Body of pancreas (tissue), 4 donors: ENCODE data around the gene GCH1. TPM values are rescaled to one million over a fixed set of nuclear protein-coding genes. Genes with fewer than 3 reads are reported as not detected.

ENCODE experiments used
- ATAC-seq: fragments of 150-250 bp; one replicate; pipeline ENCODE4 v1.9.1; 2016
- DNase-seq, 4 donors: peaks; one replicate each; pipeline ENCODE4 v3.0.0-alpha.2; 2019
- H3K27ac ChIP-seq, 4 donors: fragments of 200-600 bp; sonication (generic); 1 replicate in 3 of 4; 2 replicates in 1 of 4; pipeline versions ENCODE4 v1.5.1 to v1.6.1; 2016 to 2019; ENCODE audit warnings: mild to moderate bottlenecking in 1 of 4, mixed read lengths in 1 of 4, moderate library complexity in 1 of 4
- H3K27me3 ChIP-seq, 2 donors: fragments of 200-600 bp; sonication (generic); one replicate each; pipeline ENCODE4 v1.6.0; 2016; ENCODE audit warnings: mild to moderate bottlenecking in 1 of 2
- H3K36me3 ChIP-seq, 2 donors: fragments of 200-600 bp; sonication (generic); replicated peaks in 1 of 2; 2 replicates each; pipeline ENCODE4 v1.5.1; 2016; ENCODE audit warnings: low read depth in 2 of 2; ENCODE audit not compliant: insufficient read depth in 1 of 2
- H3K4me1 ChIP-seq: fragments of 200-600 bp; sonication (generic); one replicate; pipeline ENCODE4 v1.6.0; 2016
- H3K4me3 ChIP-seq, 2 donors: fragments of 200-600 bp; sonication (generic); 1 replicate in 1 of 2; 2 replicates in 1 of 2; pipeline ENCODE4 v1.5.1; 2016 to 2019
- H3K9me3 ChIP-seq, 3 donors: fragments of 200-600 bp; sonication (generic); 1 replicate in 2 of 3; 2 replicates in 1 of 3; pipeline ENCODE4 v1.5.1; 2016
- CTCF ChIP-seq, 7 experiments: fragments of 450-650 bp in 4 of 7; fragments of 200-600 bp in 3 of 7; sonication (generic) in 3 of 7; IDR thresholded peaks; one replicate each; pipeline ENCODE4 v1.5.1; 2016 to 2019; ENCODE audit warnings: antibody characterized with exemption in 7 of 7
- POLR2A ChIP-seq, 3 donors: fragments of 450-650 bp; IDR thresholded peaks; one replicate each; pipeline ENCODE4 v1.6.1; 2016; ENCODE audit warnings: antibody characterized with exemption in 3 of 3, mild to moderate bottlenecking in 2 of 3
- WGBS, 2 donors: methylation state at CpG; one replicate each; pipeline ENCODE4 v1.1.5; 2017; 5-methylcytosine and 5-hydroxymethylcytosine counted together
- intact Hi-C: fragments of 100-400 bp; cut with DNase I; formaldehyde crosslinking; loops from one replicate; pipeline ENCODE4 v1.15.1; 2023
- total RNA-seq, 2 donors: library from RNA; depleted of rRNA; stranded (reverse); fragments of >200 nt; gene quantifications; one replicate each; pipeline ENCODE4 v1.1.0, GENCODE V29; 2016

Gene GCH1
- total RNA-seq, 2 donors from 2014 or later: 6.0 to 11.9 TPM

GRCh38 chr14:54942913-54943312 lies 40.3 kb upstream of the GCH1 start:
- Histone ChIP-seq H3K4me3 (no peak overlapping the region), H3K36me3 (no peaks in the 10 kb centered on the region), H3K4me1 (no peaks in the 10 kb centered on the region), H3K27ac (no peak overlapping the region), H3K27me3 (no peaks in the 10 kb centered on the region), H3K9me3 (no peaks in the 10 kb centered on the region)
- WGBS, 2 donors: 86 to 98% methylated on average over 4 of the region's 4 CpGs
- no peak for DNase-seq
- TF ChIP-seq CTCF (IDR thresholded peaks at IDR 0.05) (no peak), POLR2A (IDR thresholded peaks at IDR 0.05) (no peak)
- intact Hi-C loops: no loop called here
- no peak for ATAC-seq

- Histone ChIP-seq H3K36me3 (no peaks in the 10 kb centered on the region), H3K4me1 (no peaks in the 10 kb centered on the region), H3K27me3 (no peaks in the 10 kb centered on the region), H3K9me3 (no peaks in the 10 kb centered on the region), H3K4me3 (no peak overlapping the region), H3K27ac (no peak overlapping the region)
- ATAC-seq (no peak), DNase-seq (no peak)
- no peak for TF ChIP-seq CTCF (IDR thresholded peaks at IDR 0.05)
- intact Hi-C loops: no loop called here
- 91 to 100% methylated on average over 1 of the region's 1 CpG for WGBS, 2 donors
Observed at GRCh38 chr14:54936816-54937215, 34.2 kb upstream of the GCH1 start.

- WGBS, 2 donors: 92 to 93% methylated on average over 5 of the region's 5 CpGs
- DNase-seq (no peak), ATAC-seq (no peak)
- Histone ChIP-seq H3K27ac (no peak overlapping the region), H3K27me3 (no peaks in the 10 kb centered on the region), H3K4me1 (no peaks in the 10 kb centered on the region), H3K36me3 (no peaks in the 10 kb centered on the region), H3K9me3 (no peaks in the 10 kb centered on the region), H3K4me3 (no peak overlapping the region)
- TF ChIP-seq POLR2A (IDR thresholded peaks at IDR 0.05) (no peak), CTCF (IDR thresholded peaks at IDR 0.05) (no peak)
- intact Hi-C loops: no loop called here
Observed at GRCh38 chr14:54935958-54936357, 33.3 kb upstream of the GCH1 start.

- TF ChIP-seq POLR2A (IDR thresholded peaks at IDR 0.05) (no peak), CTCF (IDR thresholded peaks at IDR 0.05) (no peak)
- intact Hi-C loops: no loop called here
- H3K4me1 ChIP-seq: no peaks in the 10 kb centered on the region
- no peak for DNase-seq
- H3K27ac ChIP-seq: no peak overlapping the region
- no peak for ATAC-seq
- H3K36me3 ChIP-seq: no peaks in the 10 kb centered on the region
- H3K9me3 ChIP-seq: no peaks in the 10 kb centered on the region
- H3K4me3 ChIP-seq: no peak overlapping the region
- WGBS, 2 donors: 45 to 50% methylated on average over 2 of the region's 2 CpGs
- no peaks in the 10 kb centered on the region for H3K27me3 ChIP-seq
Observed at GRCh38 chr14:54935100-54935499, 32.5 kb upstream of the GCH1 start.

GRCh38 chr14:54933006-54933405 lies 30.4 kb upstream of the GCH1 start:
- H3K27ac ChIP-seq: no peak overlapping the region
- no peak for TF ChIP-seq CTCF (IDR thresholded peaks at IDR 0.05)
- TF ChIP-seq POLR2A (IDR thresholded peaks at IDR 0.05): no peak
- 42 to 64% methylated on average over 1 of the region's 1 CpG for WGBS, 2 donors
- no peaks in the 10 kb centered on the region for H3K9me3 ChIP-seq
- no peak for DNase-seq
- ATAC-seq: no peak
- no peaks in the 10 kb centered on the region for H3K27me3 ChIP-seq
- no peaks in the 10 kb centered on the region for H3K4me1 ChIP-seq
- H3K36me3 ChIP-seq: no peaks in the 10 kb centered on the region
- H3K4me3 ChIP-seq: no peak overlapping the region
- intact Hi-C loops: no loop called here
